Frontal cortex (tissue), 4 donors: ENCODE results near the gene ABCB7. TPM values are rescaled to one million over a fixed set of nuclear protein-coding genes. Genes with fewer than 3 reads are reported as not detected.
"Not testable (repeated sequence)": the region's sequence is repeated elsewhere in the genome, so short reads cannot be mapped to it uniquely, and the experiment has no call there.

Experiments used
- DNase-seq, 2 donors: peaks; one replicate each; pipeline ENCODE4 v3.0.0; 2012; ENCODE audit warnings: low spot score in 2 of 2
- FAIRE-seq: peaks from 2 replicates; lab custom pipeline; 2012; peaks lifted over from hg19 to GRCh38; lab: Jason Lieb, UNC
- small RNA-seq: library from RNA; depleted of rRNA; stranded (forward); fragments of <200 nt; gene quantifications from one replicate; pipeline ENCODE3, GENCODE V24; 2014
- total RNA-seq: library from RNA; depleted of rRNA; stranded (reverse); fragments of >200 nt; gene quantifications from one replicate; pipeline ENCODE4 v1.2.3, GENCODE V29; 2014
- donor health status: control.
- donor health status: control.
- donor health status: control.

ABCB7 gene
- total RNA-seq, 1 donor from 2014 or later: 36.3 TPM

DNA sequence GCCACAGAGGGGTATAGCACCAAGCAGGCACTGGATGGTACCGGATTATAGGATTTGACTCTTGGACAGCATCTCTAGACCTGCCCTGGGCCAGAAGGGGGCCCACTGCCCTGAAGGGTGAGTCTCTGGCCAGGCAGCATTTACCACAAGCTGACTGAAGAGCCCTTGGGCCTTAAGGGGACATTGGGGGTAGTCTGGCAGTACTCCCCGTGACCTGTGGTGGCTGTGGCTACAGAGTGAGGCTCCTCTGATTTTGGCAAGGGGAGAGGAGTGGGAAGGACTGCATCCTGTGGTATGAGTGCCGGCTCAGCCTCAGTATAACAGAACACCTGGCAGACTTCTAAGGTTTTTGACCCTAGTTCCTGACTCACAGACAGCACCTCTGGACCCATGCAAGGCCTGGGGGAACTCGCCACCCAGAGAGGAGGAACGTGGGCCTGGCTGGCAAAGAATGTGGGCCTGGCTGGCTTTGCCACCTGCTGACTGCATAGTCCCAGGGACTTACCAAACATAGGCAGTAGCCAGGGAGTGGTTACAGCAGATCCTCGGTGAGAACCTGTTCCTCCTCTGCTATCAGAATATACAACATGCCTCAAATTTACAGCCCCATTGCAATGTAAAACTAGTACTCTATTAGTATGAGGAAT is 48.1 kb downstream of the ABCB7 start:
- FAIRE-seq (no peak), DNase-seq (no peak)

DNA sequence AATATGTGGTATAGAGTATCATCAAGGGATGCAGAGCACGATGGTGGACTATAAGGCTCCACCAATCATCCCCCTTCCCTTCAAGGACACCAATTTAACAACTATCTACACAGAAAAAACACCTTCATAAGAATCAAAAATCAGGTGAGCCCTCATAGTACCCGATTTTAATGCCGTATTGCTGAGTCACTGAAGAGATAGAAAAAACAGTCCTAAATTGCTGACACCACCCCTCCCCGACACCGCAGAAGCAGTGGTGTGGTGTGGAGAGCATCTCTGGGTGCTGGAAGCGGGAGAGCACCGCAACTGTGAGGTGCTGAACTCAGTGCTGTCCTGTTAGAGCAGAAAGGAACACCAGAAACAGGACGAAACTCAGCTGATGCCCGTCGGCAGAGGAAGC is 49.3 kb downstream of the ABCB7 start:
- no peak for DNase-seq
- no peak for FAIRE-seq

DNA sequence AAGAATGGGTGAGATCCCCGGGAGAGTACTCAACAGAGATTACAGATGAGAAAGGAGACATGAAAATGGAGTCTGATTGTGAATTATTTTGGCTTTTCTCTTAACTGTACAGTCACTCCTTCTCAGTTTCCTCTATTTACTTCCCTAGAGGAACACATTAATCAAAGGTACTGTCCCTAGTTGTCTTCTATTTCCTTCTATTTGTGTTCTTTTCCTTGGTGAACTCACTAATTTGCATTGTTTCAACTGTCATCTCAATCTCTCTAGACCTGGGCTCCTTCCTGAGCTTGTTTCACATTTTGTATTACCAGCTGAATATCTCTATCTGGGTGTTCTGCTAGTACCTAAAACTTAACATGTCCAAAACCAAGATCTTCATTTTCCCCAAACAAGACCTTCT is 59.8 kb downstream of the ABCB7 start:
- DNase-seq (no peak), FAIRE-seq (no peak)

DNA sequence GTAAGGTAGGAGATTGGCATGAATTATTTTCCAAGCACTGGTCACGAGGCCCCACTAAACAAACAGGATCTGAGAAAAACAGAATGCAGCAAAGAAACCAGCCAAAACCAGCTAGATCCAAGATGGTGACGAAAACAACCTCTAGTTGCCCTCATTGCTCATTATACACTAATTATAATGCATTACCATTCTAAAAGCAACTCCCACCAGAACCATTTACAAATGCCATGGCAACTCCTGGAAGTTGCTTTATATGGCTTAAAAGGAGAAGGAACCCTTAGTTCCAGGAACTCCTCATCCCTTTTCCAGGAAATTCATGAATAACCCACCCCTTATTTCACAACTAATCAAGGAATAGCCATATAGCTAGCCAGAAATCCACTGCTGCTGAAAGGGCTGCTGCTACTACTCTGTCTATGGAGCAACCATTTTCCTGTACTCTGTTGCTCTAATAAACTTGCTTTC is 69.3 kb downstream of the ABCB7 start:
- no peak for FAIRE-seq
- no peak for DNase-seq

DNA sequence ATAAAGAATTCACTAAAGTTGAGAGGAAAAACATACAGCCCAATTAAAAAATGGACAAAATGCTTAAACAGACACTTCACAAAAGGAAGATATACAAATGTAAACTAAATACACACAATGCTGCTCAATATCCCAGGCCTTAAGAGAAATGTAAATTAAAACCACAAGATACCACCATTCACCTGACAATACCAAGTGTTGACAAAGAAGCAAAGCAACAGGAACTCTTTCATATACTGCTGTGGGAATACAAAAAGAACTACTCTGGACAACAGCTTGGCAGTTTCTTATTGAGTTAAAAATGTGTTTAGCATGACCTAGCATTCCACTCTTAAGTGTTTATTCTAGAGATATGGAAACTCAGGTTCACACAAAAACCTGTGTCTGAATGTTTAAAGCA is 71.3 kb downstream of the ABCB7 start:
- DNase-seq: no peak
- FAIRE-seq: no peak

DNA sequence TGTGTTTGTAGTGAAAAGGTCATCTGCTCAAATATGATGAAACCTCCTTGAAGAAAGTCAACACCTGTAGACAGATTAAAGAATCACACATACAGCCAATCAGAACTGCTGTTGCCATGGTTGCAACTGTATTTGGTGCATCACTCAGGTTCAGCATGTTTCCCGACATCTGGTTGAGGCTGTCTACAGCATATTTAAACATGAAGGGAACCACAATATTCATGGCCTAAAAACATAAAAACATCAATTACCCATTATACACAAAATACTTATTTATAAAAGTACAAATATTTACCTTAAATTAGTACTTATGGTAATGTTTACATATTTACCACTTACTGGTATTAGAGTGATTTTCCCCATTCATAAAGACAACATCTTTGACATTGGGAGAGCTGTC is 79.7 kb downstream of the ABCB7 start:
- FAIRE-seq (no peak), DNase-seq (no peak)

DNA sequence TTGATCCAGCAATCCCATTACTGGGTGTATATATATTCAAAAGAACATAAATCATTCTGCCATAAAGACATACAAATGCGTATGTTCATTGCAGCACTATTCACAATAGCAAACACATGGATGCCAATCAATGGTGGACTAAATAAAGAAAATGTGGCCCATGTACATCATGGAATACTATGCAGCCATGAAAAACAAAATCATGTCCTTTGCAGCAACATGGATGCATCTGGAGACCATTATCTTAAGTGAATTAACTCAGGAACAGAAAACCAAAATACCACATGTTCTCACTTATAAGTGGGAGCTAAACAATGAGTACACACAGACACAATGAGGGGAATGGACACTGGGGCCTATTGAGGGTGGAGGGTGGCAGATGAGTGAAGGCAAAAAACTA is 81.6 kb downstream of the ABCB7 start:
- FAIRE-seq (no peak), DNase-seq (no peak)

DNA sequence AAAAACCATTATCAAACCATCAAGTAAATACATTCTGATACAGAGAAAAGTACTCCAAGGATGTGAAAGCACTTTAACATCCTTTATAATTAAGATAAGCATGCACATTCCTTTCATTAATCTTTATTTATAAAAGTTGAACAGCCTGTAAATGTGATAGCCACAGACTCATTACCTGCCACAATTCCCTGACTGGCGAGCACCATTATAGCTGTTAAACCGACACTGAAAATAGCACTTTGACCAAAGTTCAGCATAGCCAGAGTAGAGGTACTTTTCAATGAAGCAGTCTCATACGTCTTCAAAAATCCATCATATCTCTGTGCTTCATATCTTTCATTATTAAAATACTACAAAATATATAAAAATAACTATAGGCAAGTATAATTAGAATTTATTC is 84.7 kb downstream of the ABCB7 start:
- DNase-seq (no peak), FAIRE-seq (no peak)

DNA sequence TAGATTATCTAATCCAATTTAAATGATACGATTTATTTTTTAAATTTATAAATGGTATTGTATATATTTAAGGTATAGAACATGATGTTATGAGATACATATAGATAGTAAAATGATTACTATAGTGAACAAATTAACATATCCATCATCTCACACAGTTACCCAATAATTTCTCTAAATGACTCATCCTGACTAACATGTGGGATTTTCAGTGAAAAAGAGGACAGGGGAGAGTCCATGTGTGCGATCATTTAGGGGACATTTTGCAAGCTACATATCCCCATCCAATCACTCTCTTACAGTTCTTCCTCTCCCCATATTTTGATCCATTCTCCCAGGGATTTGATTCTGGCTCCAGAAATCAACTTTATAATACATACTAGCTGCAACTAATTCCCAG is 88.2 kb downstream of the ABCB7 start:
- DNase-seq (no peak), FAIRE-seq (no peak)

DNA sequence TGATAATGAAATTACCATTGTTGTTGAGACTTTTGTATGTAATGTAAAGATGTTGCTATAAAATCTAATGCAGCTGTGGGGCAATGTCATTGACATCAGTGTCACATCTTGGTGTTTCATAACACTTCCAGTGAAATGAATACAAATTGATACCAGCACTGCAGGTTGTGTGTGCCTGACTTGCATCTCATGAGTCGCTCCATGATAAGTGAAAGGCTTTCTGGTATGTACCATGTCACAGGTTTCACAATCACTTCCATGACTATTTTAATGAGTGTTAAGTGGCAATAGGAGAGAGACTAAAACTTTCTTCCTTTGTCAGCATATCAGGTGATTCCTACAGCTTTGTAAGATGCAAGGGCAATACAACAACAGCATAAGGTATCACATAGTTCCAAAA is 94.4 kb downstream of the ABCB7 start:
- DNase-seq (no peak), FAIRE-seq (no peak)

DNA sequence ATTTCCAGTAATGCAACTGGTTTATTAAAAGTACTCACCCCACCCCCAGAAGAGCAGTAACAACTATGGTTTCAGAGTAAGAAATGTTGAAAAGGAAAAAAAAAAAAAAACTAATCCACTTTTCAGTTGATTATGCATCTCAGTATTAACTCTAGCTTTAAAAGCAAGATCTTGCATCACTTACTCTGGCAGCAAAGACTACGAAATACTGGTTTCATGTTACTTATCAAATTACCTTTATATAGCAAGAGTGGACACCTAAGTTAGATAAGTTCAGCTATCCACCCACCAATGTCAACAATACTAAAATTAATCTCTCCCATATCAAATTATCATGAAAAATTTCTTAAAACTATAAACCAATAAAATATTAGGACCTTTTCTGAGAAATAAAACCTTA is 105.0 kb downstream of the ABCB7 start:
- no peak for FAIRE-seq
- DNase-seq: no peak

DNA sequence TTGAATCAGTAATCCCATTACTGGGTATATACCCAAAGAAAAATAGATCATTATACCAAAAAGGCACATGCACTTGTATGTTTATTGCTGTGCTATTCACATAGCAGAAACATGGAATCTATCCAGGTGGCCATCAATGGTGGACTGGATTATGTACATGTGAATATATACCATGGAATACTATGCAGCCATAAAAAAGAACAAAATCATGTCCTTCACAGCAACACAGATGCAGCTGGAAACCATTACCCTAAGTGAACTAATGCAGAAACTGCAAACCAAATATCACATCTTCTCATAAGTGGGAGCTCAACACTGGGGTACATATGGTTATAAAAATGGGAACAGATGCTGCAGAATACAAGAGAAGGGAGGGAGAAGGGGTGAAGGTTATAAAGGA is 110.7 kb downstream of the ABCB7 start:
- no peak for FAIRE-seq
- DNase-seq: no peak

DNA sequence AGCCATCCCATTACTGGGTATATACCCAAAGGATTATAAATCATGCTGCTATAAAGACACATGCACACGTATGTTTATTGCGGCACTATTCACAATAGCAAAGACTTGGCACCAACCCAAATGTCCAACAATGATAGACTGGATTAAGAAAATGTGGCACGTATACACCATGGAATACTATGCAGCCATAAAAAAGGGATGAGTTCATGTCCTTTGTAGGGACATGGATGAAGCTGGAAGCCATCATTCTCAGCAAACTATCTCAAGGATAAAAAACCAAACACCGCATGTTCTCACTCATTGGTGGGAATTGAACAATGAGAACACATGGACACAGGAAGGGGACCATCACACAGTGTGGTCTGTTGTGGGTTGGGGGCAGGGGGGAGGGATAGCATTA is 111.9 kb downstream of the ABCB7 start:
- FAIRE-seq, DNase-seq: not testable (repeated sequence)

DNA sequence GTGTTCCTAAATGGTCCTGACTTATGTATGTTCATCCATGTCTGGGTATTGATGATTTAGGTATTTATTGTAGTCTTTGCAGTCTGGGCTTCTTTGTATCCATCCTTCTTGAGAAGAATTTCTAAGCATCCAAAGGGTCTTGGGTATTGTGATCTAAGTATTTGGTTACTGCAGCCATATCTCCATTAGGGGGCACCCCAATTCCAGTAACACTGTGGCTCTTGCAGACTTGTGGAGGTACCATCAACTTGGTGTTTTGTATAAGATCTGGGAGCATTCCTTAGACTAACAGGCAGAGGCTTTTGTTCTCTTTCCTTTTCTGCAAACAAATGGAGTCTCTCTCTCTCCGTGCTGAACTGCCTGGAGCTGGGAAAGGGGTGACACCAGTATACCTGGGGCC is 117.2 kb downstream of the ABCB7 start:
- no peak for DNase-seq
- no peak for FAIRE-seq

Small RNAs within 50 kb of the gene (small RNA-seq; reads per million reads assigned to genes)
- gene BUD31P2 (not detected), gene RNU6-562P (not detected)

Other genes starting within 250 kb of the ABCB7 start
- gene NEXMIF, start 230.8 kb downstream of the ABCB7 start, total RNA-seq: 51.4 TPM
- gene UPRT, start 117.8 kb upstream of the ABCB7 start, total RNA-seq: 26.1 TPM